ENCODE results near the gene ZMYM2.

DNA sequence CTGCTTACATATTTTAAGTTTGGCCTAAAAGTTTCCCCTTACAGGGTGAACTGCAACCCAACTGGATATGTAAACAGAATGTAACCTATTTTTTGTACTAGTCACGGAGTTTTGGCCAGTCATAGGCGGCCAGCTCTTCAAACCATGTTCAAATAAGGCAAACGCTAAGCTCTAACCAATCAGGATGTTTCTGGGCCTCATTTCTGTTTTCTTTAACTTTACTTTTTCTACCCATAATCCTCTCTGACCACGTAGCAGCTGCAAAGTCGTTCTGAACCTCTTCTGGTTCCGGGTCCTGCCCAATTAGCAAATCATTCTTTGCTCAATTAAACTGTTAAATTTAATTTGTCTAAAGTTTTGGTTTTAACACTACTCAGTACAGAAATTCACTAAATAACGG, 8.2 kb upstream of the ZMYM2 start:
- no peak for TF ChIP-seq POLR2AphosphoS5 (IDR thresholded peaks at IDR 0.05)
- TF ChIP-seq, protein P1, sequence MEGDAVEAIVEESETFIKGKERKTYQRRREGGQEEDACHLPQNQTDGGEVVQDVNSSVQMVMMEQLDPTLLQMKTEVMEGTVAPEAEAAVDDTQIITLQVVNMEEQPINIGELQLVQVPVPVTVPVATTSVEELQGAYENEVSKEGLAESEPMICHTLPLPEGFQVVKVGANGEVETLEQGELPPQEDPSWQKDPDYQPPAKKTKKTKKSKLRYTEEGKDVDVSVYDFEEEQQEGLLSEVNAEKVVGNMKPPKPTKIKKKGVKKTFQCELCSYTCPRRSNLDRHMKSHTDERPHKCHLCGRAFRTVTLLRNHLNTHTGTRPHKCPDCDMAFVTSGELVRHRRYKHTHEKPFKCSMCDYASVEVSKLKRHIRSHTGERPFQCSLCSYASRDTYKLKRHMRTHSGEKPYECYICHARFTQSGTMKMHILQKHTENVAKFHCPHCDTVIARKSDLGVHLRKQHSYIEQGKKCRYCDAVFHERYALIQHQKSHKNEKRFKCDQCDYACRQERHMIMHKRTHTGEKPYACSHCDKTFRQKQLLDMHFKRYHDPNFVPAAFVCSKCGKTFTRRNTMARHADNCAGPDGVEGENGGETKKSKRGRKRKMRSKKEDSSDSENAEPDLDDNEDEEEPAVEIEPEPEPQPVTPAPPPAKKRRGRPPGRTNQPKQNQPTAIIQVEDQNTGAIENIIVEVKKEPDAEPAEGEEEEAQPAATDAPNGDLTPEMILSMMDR (IDR thresholded peaks at IDR 0.05): no peak
- TF ChIP-seq POLR2A (IDR thresholded peaks at IDR 0.05): no peak

Data from stomach (tissue), 4 donors.